HG02571 (cell line): Measurements from ENCODE around the gene NOM1.
A peak's percentile ranks its signal among the peaks of the same experiment; 100 is the strongest.
"Not testable (repeated sequence)": the region's sequence is repeated elsewhere in the genome, so short reads cannot be mapped to it uniquely, and the experiment has no call there.

ENCODE experiments used
- ATAC-seq: cut with Tn5 transposase; IDR thresholded peaks from one replicate; pipeline ENCODE4 v1.9.1; 2021; ENCODE audit warnings: mild to moderate bottlenecking, moderate library complexity; ENCODE audit not compliant: unreplicated experiment

Gene NOM1, protein sequence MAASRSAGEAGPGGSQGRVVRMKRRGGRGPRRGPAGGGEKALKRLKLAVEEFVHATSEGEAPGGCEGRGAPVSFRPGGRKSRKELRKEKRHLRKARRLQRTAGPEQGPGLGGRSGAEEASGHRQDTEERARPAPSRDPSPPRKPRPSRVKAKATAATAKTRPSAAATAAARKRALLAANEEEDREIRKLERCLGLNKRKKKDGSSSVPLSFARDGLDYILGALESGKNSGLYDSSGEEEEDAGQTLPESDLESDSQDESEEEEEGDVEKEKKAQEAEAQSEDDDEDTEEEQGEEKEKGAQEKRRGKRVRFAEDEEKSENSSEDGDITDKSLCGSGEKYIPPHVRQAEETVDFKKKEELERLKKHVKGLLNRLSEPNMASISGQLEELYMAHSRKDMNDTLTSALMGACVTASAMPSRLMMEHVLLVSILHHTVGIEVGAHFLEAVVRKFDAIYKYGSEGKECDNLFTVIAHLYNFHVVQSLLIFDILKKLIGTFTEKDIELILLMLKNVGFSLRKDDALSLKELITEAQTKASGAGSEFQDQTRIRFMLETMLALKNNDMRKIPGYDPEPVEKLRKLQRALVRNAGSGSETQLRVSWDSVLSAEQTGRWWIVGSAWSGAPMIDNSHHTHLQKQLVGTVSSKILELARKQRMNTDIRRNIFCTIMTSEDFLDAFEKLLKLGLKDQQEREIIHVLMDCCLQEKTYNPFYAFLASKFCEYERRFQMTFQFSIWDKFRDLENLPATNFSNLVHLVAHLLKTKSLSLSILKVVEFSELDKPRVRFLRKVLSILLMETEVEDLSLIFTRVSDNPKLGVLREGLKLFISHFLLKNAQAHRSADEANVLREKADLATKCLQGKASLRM

DNA sequence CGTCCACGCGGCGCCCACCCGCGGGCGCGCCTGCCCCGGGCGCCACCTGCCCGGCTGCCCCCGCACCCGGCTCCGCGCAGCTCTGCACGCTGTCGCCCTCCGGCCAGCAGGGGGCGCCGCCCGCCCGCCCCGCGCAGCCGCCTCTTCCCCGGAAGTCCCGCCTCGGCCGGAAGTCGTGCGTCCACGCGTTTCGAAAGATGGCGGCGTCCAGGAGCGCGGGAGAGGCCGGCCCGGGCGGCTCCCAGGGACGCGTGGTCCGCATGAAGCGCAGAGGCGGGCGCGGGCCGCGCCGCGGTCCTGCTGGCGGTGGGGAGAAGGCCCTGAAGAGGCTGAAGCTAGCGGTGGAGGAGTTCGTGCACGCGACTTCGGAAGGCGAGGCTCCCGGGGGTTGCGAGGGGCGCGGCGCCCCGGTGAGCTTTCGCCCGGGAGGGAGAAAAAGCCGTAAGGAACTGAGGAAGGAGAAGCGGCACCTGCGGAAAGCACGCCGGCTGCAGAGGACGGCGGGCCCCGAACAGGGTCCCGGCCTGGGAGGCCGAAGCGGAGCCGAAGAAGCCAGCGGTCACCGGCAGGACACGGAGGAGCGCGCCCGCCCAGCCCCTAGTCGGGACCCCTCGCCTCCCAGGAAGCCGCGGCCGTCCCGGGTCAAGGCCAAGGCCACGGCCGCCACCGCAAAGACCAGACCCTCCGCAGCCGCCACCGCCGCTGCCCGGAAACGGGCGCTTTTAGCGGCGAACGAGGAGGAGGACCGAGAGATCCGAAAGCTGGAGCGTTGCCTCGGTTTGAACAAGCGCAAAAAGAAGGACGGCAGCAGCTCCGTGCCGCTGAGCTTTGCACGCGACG, at the start of gene NOM1:
Gene NOM1, plus strand, starts transcription at position 172 of the 840 bp plus-strand sequence. Its CDS starts 26 bp downstream, at position 198.
- ATAC-seq: peak; percentile 93

DNA sequence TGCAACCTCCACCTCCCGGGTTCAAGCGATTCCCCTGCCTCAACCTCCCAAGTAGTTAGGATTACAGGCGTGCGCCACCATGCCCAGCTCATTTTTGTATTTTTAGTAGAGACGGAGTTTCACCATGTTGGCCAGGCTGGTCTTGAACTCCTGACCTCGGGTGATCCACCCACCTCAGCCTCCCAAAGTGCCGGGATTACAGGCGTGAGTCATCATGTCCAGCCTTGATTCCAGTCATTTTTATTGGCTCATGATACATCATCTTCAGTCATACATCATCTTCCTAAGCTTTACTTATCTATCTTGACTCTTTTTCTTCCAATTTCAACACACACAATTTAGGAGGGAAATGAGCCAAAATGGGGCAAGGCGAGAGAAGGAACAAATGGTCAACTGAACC, 49.4 kb upstream of the NOM1 start:
- not testable (repeated sequence) for ATAC-seq

DNA sequence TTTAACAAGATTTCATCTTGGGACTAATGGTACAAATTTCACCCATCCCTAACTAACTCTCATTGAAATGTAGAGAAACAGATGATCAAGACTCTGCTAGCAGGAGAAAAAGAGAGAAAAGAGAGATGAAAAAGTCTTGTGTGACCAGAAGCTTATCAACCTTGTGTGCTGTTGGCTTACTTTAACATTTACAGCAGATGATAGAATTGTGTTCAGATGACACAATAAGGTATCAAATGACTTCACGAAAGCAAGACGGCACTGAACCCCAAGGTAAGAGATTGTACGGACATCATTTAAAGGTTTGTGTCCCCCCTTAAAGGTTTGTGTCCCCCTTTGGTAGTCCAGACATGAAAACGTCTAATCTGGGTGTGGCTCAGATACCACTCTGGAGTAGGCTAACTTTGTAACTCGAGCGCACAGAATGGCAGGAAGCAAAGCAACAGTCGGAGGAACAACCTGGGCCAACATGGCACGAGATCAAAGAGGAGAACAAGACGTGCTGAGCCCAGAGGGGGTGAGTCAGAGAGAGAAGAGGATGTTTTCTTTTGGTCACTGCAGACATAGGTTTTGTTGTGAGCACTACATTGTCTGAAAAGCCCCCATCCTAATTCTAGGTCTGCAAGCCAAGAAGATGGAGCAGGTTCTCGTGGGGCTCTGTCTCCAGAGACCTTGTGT, 46.1 kb upstream of the NOM1 start:
- no peak for ATAC-seq

DNA sequence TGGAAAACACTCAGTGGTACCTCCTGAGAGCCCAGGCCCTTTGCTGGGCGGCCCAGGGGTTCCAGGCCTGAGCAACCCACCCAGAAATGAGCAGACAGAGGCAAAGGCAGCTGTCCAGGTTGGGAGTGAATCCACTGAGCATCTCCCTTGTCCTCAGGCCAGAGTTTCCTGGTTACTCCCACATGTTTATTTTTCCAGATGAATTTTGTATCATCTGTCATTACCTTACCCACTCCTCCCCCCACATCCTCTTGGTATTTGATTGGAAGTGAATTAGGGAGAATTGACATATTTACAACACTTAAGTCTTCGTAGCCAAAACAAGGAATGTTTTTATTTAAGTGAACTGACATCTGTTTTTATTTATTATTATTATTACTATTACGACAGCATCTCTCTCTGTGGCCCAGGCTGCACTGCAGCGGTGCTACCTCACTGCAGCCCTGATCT, 43.3 kb upstream of the NOM1 start:
- no peak for ATAC-seq

DNA sequence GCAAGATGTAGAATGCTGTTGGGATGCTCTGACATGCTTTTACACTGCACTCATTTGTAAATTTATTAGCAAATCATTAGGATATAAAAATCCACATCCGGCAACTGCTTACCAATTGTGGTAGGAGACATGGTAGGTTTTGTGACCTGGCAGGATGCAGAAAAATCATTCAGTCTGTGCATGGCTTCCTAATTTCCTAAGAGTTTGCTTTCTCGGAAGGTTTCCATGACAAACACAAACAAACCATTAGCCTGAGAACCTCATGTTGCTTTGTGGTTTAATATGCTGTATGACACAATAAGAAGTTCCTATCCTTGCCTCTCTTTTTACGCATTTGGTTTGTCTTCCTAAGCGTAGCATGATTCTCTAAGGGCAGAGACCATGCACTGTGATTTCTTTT, 41.9 kb upstream of the NOM1 start:
- no peak for ATAC-seq

DNA sequence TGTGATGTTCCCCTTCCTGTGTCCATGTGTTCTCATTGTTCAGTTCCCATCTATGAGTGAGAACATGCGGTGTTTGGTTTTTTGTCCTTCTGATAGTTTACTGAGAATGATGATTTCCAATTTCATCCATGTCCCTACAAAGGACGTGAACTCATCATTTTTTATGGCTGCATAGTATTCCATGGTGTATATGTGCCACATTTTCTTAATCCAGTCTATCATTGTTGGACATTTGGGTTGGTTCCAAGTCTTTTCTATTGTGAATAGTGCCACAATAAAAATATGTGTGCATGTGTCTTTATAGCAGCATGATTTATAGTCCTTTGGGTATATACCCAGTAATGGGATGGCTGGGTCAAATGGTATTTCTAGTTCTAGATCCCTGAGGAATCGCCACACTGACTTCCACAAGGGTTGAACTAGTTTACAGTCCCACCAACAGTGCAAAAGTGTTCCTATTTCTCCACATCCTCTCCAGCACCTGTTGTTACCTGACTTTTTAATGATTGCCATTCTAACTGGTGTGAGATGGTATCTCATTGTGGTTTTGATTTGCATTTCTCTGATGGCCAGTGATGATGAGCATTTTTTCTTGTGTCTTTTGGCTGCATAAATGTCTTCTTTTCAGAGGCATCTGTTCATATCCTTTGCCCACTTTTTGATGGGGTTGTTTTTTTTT, 39.8 kb upstream of the NOM1 start:
- ATAC-seq: not testable (repeated sequence)

DNA sequence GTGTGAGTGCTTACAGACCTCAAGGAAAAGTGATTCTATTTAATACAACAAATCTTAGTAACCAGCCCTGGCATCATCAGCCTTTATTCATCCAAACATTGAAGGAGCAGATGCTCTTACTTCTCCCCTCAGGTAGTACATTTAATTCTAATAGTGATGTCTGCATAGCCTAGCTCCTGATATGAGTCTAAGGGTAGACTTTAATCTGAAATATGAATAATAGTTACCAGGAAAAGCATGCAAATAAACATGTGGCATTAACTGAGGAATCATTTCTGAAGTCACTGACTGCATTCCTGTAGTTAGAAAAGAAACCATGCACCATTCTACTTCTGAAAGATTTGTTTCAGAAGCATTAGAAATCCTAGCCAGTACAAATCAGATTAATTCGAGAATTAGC, 30.9 kb upstream of the NOM1 start:
- ATAC-seq: no peak

DNA sequence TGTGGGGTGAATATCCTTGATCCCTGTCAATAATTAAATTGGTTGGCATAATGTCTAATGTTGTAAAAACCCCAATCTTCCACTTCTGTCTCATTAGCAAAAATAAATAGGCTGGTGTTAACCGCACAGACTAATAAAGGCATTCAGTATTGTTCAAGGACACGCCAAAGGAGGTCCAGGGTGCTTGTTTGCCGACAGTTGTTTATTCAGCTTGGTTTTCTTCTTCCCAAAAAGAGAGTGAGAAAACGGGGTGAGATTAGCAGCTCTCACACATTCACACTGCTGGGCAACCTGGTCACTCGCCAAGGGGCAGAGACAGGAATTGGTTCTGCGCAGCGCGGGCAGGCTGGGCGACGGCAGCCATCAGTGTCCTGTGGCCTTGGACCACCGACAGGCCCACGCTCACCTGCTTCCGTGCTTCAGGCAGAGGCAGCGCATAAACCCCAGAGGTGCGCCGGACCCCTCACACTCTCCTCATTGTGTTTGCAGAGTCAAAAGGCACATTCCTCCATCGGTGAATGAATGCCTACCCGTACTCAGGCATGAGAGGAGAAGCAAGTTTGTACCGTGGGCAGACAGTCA, 30.3 kb upstream of the NOM1 start:
- no peak for ATAC-seq

DNA sequence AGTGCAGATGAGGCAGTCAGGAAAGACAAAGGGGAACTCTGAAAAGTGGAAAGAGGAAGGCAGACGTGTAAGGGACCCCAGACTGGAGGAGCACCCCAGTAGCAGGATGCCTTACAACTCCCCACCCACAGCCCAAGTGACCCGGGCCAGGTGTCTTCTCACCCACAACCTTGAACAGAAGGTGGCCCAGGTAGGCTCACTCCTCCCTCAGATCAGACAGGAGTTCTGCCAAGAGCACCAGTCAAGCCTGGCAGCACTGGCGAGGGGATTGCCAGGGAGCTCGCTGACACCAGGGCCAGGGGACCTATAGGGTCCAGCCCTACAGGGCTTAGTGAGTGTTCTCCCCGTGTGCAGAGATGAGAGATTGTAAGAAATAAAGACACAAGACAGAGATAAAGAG, 29.4 kb upstream of the NOM1 start:
- ATAC-seq: no peak

DNA sequence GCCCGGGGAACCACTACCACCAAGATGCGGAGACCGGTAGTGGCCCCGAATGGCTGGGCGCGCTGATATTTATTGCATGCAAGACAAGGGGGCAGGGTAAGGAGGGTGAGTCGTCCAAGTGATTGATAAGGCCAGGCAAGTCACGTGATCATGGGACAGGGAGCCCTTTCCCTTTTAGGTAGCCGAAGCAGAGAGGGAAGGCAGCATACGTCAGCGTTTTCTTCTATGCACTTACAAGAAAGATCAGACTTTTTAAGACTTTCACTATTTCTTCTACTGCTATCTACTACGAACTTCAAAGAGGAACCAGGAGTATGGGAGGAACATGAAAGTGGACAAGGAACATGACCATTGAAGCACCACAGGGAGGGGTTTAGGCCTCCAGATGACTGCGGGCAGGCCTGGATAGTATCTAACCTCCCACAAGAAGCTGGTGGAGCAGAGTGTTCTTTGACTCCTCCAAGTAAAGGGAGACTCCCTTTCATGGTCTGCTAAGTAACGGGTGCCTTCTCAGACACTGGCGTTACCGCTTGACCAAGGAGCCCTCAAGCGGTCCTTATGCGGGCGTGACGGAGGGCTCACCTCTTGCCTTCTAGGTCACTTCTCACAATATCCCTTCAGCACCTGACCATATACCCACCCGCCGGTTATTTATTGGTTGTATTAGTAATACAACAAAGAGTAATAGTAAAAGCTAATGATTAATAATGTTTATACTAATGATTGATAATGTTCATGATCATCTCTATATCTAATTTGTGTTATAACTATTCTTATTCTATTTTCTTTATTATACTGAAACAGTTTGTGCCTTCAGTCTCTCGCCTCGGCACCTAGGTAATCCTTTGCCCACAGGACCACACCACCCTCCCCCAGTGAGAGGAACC, 28.8 kb upstream of the NOM1 start:
- not testable (repeated sequence) for ATAC-seq

DNA sequence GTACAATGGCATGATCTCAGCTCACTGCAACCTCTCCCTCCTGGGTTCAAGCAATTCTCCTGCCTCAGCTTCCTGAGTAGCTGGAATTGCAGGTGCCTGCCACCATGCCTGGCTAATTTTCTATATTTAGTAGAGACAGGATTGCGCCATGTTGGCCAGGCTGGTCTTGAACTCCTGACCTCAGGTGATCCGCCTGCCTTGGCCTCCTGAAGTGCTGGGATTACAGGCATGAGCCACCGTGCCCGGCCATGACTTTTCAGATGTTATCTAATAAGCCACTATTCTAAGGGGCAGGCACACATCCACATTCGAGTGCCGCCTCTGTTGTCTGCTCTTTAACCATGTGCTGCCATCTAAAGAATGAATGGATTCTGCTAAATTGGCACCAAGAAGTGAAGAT, 27.2 kb upstream of the NOM1 start:
- not testable (repeated sequence) for ATAC-seq

DNA sequence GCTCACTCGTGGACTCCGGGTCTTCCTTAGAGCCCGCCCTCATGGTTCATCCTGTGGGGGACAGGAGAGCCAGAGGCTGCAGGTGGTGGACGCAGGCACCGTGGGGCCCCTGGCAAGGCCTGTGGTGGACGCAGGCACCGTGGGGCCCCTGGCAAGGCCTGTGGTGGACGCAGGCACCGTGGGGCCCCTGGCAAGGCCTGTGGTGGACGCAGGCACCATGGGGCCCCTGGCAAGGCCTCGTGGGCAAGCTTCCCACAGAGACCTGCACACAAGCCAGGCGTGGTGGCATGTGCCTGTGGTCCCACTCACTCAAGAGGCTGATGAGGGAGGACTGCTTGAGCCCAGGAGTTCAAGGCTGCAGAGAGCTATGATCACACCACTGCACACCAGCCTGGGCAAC, 23.7 kb upstream of the NOM1 start:
- ATAC-seq: not testable (repeated sequence)

DNA sequence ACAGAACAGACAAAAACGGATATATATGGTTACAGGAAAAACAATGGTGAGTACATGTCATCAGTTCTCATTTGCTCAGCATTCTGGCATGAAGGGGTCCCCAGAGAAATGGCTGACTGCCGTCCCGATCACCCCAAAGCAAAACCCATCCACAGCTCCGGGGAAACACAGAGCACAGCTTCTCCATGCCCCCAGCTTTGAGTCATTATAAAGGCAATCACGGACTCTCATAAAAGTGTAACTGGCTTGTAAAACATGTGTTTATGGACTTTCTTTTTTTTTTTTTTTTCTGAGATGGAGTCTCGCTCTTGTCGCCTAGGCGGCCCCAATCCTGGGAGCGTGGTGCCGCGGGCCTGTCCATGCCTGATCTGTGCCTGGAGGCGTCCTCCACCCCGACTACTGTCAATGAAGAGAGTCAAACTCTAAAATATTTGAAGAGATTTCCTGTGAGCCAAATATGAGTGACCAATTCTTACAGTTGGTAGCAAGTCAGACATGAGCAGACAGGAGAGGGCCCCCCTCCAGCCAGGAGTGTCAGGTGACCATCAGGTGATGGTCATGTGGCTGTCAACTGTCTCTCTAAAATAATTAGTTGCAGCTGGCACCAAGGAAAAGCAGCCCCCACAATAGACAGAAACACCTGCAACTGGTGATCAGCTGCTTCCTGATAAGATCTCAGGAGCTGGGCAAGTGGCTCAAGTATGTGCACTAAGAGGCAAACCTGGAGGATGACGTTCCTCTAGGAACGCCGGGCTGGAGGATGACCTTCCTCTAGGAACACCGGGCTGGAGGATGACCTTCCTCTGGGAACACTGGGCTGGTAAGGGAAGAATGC, 21.7 kb upstream of the NOM1 start:
- ATAC-seq: no peak

DNA sequence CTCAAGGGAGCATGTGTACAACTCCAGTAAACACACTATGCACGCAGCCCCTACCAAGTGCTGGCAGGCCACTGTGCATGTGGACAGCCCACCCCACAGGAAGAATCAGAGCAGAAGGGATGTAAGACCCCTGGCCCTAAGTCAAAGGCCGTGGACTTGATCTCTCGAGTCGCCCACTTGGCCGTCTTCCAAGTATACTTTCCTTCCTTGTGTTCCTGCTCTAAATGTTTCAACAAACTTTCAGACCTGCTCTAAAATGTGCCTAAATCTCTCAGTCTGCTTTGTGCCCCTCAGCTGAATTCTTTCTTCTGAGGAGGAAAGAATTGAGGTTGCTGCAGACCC, 21.1 kb upstream of the NOM1 start:
- no peak for ATAC-seq

DNA sequence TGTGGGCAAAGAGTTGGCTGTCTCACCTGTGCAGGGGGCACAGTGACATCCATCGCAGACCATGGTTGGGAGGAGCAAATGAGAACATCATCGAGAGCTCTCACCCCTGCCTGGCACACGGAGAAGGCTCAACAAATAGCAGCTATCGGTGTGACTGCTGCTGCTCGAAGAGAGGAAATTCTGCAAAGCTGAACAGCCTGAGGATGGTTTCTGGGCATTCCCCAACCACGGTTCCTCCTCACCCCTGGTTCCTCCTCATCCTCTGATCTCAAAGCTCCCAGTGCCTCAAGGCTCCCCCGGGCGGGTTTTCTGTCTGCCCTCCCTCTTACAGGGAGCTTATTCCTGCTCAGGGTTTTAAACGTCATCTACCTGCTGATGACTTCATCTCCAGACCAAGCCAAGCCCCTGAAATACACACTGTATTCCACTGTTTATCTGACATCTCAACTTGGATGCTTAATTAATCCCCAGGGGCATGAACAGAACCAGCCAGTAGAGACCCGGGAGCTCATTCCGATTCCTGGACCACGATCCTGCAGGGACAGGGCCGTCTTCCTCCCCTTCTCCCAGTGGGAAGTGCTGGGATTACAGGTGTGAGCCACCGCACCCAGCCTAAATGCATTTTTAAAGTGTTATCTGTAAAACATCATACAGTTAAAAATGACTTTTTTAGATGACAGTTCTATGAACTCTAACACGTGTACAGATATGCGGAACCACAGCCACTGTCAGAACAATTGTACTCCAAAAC, 19.5 kb upstream of the NOM1 start:
- no peak for ATAC-seq

DNA sequence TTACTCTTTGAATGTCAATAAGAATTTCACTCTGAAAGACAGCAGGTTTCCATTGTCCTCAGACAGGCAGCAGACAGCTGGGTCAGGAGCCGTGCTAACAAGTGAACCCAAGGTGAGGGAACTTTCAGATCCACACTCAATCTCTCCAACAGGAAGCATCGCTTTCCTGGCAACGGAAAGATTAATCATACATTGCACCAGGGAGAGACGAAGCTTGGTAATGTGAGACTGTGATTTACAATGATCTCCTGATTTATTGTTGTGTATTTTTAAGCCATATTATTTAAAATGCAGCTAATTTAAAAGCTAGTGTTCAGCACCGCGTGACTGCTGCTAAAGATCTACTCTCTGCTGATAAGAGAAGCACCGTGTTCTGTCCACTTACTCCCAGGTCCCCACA, 17.5 kb upstream of the NOM1 start:
- ATAC-seq: no peak

DNA sequence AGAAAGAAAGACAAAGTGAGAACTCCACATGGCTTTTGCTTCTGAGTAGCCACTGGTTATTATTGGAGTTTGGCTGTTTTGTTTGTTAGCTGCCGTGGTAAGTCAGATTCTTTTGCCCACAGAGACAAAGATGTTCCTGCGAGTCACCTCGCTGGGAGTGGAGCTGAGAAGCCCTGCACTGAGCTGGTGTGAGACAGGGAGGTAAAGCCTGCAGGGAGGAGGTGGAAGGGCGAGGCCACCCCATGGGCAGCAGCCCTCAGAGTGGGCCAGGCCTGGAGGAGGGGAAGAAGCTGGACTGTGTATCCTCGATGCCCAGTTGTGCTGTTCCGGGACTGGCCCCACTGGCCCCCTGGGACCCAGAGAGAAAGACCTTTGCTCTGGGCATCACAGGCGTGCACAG, 14.3 kb upstream of the NOM1 start:
- ATAC-seq: no peak
